Ramos (cell line): ENCODE data around the gene SELPLG.
"Not testable (repeated sequence)": the region's sequence is repeated elsewhere in the genome, so short reads cannot be mapped to it uniquely, and the experiment has no call there.

Source experiments
- in situ Hi-C: fragments of 300-500 bp; cut with MboI; formaldehyde crosslinking; loops from one replicate; pipeline ENCODE4 v1.14.3; 2022; ENCODE audit warnings: low sequenced_read_pairs; ENCODE audit not compliant: unreplicated experiment

SELPLG gene

DNA sequence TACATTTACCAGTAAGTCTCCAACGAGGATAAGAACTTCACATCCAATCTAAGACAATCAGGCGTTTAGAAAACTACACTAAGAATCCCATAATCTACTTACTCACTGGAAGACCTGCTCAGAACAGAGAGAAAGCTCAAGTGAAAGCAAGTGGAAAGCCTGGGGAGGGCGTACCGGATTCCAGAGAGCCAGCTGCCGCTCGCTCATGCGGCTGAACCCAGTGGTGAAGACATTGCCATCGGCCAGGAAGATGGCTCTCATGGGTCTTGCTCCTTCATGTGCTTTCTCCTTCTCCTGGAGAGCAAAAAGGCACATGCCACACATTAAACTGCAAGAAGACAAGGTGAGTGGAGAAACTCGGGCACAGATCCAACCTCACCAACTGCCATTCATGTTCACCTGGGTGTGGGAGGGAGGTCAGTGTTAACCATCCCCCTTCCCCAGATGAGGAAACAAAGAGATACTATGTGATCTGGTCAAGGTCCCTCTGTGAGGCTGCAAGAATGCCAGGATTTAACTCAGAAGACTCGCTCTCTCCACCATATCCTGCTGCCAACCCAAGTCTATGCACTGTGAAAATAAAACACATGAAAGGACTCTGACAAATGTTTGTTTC lies 23.5 kb upstream of the SELPLG start:
- in situ Hi-C loops = no loop called here

DNA sequence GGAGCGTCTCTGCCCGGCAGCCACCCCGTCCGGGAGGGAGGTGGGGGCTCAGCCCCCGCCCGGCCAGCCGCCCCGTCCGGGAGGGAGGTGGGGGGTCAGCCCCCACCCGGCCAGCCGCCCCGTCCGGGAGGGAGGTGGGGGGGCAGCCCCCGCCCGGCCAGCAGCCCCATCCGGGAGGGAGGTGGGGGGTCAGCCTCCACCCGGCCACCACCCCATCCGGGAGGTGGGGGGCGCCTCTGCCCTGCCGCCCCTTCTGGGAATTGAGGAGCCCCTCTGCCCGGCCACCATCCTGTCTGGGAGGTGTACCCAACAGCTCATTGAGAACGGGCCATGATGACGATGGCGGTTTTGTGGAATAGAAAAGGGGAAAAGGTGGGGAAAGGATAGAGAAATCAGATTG lies 22.6 kb upstream of the SELPLG start:
- in situ Hi-C loops = not testable (repeated sequence)

DNA sequence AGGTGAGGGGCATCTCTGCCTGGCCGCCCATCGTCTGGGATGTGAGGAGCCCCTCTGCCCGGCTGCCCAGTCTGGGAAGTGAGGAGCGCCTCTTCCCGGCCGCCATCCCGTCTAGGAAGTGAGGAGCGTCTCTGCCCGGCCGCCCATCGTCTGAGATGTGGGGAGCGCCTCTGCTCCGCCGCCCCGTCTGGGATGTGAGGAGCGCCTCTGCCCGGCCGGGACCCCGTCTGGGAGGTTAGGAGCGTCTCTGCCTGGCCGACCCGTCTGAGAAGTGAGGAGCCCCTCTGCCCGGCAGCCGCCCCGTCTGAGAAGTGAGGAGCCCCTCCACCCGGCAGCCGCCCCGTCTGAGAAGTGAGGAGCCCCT lies 22.1 kb upstream of the SELPLG start:
- in situ Hi-C loops = not testable (repeated sequence)

DNA sequence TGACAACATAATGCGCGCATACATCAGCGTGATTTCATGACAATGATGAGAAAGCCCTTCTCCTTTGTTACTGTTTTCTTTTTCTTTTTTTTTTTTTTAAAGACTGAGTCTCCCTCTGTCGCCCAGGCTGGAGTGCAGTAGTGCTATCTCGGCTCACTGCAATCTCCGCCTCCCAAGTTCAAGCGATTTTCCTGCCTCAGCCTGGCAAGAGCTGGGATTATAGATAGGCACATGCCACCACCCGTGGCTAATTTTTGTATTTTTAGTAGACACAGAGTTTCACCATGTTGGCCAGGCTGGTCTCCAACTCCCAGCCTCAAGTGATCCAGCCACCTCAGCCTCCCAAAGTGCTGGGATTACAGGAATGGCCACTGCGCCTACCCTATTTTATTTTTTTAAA lies 20.9 kb upstream of the SELPLG start:
- in situ Hi-C loops = not testable (repeated sequence)

DNA sequence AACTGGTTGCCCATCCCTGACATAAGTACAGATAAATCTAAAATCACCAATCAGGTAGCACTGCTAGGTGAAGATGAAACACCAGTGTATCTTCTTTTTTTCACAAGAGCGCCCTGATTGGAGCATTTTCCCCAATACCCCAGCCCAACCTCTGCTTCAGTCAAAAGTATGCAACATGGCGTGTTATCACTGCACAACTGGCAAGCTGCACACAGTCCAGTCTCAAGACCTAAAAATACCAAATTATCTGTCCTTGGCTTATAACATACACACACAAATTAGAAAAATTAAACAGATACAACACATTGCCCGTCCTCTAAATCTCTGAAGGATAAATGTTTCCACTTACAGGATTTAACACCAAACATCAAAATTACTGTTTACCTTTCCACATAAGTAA lies 20.2 kb upstream of the SELPLG start:
- in situ Hi-C loops = no loop called here

DNA sequence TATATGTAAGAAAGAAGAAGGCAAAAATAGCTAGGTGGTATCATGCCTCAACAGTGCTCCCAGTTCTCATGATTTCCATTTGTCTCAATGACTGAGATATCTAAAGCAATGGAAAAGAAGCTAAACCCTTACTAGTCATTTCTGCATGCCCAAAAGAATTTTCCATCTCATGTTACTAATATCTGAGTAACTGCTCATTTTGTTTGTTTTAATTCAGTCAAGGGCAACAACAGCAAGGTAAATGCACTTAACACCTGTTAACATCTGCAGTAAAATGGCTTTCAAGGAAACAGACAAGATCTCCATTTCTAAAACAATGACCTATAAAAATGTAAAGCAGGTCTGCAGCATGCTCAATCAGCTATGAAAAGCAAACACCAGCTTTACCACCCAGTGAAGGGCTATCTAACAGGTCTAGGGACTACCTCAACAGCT lies 19.4 kb upstream of the SELPLG start:
- in situ Hi-C loops = no loop called here

DNA sequence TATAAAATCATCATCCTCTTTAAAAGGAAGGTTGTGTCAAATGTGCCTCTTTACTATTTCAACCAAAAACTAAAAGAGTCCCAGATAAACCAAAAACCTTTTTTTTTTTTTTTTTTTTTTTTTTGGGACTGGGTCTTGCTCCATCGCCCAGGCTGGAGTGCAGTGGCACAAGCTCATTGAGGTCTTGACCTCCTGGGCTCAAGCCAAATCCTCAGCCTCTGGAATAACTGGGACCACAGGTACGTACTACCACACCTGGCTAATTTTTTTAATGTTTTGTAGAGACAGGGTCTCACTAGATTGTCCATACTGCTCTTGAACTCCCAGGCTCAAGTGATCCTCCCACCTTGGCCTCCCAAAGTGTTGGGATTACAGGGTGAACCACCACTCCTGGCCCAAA lies 16.4 kb upstream of the SELPLG start:
- in situ Hi-C loops = no loop called here

DNA sequence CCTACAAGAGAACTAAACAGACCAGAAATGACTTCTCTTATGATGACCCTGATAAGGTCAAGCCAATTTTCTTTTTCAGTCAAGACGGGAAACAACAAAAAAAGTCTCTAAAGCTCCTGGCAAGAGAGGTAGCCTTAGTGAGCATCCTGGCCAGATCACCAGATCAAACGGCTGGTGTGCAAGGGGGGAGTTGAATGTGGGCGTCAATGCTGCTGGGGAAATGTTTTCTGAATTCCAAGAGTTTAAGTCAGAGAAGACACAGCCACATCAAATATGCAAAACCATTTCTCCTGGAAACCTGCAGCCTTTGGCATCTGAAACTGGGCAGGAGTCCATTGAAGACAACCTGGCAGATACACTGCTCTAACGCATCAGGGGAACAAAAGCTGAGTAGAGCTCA lies 16.0 kb upstream of the SELPLG start:
- in situ Hi-C loops = loop anchor here (25.0 kb wide), 1 partner anchor 1687 kb away; the partner anchor contains the start of gene TMEM263

DNA sequence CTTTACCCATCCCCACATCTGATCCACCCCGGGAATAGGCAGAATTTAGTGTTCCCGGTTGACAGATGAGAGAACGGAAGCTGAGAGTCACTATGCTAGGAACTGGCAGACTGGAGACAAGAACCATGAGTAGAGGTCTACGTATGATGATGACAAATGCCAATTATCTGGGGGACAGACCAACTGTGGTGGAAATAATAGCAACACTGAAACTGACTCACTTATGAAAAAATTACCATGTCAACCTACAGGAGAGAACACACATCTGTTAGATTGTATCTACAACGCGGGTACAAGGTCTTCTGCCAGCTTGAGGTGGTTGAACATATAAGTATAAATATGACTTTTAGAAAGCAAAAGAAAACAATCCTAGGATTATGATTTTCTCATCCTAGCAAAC lies 15.4 kb upstream of the SELPLG start:
- in situ Hi-C loops = loop anchor here (25.0 kb wide), 1 partner anchor 1687 kb away; the partner anchor contains the start of gene TMEM263

DNA sequence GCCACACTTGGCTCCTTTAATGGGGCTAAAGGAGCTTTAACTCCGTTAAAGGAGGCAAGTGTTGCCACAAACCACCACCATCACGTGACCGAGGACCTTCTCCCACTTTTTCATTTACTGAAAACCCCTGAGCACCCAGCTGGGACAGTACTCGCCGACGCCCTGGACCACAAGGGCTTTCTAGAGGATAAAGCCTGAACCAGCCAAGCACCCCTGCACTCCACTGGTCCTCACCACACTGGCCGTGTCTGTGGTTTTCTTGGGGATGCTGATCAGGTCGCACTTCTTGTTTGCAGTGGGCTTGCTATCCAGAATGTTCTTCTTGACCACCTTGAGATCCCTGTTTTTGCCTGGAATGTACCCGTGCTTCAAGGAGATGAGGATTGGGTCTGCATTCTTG lies 14.7 kb upstream of the SELPLG start:
- in situ Hi-C loops = loop anchor here (25.0 kb wide), 1 partner anchor 1686 kb away; the partner anchor contains the start of gene TMEM263

DNA sequence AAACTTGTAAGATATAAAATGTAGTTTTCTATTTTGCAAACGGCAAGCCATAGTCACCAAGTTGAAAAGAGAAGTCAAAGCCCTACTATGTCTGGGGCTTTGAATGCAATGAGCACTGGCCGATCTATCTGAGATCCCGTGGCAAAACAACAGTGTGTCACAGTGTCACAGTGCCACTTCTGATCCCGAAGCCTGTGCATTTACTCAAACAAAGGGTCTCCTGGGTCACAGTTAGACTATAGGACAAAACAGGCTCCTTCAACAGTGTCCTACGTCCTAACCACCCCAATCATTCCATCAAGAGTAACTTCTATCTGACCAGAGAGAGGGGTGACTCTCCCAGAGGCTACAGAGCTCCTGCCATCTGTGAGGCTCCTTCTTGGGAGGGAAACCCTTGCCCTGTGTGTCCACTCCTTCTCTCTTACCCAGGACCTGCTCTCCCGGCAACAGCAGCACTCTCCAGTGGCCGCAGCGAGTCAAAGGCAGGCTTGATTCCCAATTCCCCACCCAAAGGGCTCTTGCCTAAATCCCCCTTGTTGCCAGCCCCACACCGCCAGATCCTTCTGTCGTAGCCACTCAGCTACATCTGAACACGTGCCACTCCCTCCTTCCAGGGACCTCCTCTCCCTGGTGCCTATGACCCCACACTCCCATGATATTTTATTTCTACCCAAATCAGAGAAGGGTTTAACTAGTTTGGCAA lies 14.0 kb upstream of the SELPLG start:
- in situ Hi-C loops = loop anchor here (25.0 kb wide), 1 partner anchor 1685 kb away; the partner anchor contains the start of gene TMEM263

DNA sequence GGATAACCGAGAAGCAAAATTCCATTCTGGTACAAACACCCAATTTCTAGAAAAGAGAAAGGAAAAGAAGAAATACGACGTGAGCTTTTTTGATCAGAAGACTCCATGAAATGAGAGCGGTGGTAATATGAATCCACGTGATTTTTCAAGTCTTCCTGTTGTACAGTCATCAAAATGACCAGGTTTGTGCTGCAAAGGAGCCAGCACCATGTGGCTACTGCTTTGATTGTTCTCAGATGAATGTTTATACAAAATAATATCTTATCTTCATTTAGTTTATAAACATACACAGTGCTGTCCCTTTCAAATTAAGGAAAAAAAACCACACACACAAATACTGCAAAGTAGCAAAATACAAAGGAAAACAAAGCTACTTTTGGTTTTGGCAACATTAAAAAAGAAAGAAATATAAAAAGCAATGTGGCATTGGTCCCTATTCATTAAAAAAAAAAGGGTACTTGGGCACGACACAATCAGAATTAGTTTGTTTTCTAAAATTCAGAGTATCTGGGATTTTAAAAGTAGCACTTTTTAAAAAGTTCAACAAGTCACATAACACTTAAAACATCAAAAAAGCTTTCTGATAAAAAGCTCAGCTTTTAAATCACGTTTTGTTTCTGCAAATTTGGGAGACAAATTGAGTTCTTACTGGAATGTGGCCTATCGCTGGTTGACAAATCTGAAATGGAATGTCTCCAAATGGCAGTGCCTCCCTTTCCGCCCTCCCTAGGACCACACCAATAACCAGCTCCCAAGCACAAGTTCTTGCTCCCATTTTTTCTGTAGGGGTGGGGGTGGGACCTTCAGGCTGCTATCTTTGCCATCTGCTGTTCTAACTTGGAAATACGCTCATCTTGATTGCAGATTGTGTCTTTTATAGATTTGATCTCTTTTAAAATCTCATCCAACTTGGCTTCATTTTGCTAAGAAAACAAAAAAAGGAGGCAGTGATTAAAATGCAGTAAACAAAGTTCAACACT lies 13.2 kb upstream of the SELPLG start:
- in situ Hi-C loops = loop anchor here (25.0 kb wide), 1 partner anchor 1685 kb away; the partner anchor contains the start of gene TMEM263

DNA sequence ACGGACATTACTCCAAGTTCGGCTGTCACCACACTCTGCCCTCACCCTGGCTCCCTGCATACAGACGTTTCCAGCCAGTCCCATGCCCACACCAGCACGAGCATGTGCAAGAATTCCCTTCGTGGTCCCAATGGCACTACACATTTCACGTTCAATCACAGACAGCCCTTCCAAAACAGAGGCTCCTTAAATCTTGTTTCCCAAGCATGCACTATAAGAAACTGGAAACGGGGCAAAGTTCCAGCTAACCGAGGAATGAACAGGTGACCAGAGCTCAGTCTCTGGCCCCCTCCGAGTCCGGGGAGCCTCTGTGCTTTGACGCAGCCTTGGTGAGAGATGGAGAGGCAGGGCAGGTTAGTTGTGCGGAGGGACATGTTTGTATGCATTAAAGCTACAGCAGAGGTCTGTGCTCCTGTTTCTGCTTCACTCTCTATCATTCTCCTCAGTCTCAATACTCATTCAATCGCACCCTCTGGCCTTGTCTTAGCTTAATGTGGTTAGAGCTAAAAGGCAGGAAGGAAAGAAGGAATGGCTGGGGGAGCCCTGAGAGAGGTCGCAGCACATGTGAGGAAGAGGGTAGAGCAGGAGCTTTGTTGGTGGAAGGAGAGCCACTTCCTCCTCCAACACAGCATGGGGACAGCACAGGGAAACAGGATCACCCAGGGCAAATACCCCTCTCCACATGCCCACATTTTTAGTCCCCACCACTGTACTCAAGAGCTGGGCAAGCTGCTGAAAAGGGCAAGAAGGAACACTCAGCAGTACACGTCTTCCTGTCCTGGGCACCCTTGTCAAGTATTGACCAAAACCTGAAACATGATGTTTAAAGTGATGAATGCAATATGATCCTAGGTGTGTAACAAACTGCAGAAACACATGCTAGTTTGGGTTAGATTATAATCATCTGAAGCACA lies 12.2 kb upstream of the SELPLG start:
- in situ Hi-C loops = loop anchor here (25.0 kb wide), 1 partner anchor 1684 kb away; the partner anchor contains the start of gene TMEM263

DNA sequence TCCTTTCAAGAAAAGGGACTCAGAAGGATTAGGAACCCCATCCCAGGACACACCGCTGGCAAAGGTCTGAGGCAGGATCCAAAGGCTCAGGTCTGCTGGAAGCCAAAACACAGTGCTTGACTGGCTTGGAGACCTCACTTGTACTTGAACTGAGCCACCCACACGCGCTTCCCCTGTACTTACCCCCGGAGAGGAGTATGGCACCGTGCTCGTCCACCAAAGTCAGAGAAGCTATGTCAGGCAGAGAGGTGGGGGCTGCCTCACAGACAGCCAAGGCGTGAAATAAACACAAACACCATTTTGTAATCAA lies 11.1 kb upstream of the SELPLG start:
- in situ Hi-C loops = loop anchor here (25.0 kb wide), 1 partner anchor 1682 kb away; the partner anchor contains the start of gene TMEM263

DNA sequence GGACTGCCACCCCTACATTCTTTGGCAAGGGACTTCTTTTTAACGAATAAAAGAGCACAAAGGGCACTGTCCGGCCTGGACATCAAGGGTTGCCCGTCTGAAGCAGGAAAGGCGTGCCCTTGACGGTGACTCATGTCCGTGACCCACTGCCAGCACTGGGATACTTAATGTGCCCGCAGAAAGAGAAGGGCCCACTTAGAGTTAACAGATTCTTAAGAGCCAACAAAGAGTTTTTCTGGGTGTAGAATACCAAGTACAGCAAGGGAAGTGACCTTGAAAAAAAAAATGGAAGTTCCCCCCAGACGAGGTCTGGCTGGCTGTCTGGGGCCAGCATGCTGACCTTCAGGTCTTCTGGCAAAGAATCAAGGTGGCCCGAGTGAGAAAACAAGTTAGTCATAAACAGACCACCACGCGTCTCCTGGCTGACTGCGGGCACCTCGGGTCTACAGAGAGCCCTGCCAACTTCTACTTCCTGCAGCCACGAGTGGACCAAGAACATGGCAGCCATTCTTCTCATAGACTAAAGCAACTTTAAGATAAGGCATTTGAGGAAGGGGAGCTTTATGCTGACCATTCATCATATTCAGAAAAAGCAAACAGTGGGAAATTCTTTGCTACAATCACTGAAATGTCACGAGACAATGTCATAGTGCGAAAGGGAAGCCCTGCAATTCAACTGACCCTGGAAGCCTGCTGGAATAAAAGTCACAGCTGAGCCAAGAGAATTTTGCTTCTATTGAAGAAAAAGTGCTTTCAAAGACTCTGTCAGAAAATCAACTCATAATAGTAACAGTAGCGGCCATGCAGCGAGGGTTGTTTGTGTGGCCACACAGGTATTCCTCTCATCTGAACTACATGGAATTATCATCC lies 10.5 kb upstream of the SELPLG start:
- in situ Hi-C loops = loop anchor here (25.0 kb wide), 1 partner anchor 1682 kb away; the partner anchor contains the start of gene TMEM263

DNA sequence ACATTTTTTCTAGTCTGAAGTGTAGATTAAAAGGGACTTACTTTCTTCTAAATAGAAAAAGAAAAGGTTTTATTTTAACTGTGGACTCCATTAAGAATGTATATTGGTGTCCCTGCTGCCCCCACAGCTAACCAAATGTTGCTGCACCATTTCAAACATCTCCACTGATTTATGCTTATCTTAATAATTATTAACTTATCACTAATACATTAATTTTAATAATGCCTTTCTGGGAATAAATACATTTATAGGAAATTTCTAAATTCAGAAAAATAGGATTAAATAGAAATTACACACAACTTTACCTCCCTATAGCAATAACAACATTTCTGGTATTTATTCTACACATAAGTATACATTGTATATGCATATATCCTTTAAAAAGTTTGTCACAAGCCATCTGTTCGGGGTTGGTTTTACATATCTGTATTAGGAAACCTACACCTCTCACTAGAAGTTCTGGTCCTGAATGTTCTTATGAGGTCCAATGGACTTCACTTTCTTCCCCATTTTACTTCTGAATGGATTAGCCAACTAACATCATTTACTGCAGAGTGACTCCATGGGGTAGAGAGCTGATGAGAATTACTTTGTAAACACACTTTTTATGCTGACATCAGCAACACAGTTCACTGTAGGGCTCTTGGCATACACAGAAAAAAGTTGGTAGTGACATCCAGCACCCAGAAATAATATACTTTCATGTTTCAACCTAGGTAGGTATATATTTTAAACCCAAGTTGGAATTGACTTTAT lies 9.4 kb upstream of the SELPLG start:
- in situ Hi-C loops = loop anchor here (25.0 kb wide), 1 partner anchor 1681 kb away; the partner anchor contains the start of gene TMEM263

DNA sequence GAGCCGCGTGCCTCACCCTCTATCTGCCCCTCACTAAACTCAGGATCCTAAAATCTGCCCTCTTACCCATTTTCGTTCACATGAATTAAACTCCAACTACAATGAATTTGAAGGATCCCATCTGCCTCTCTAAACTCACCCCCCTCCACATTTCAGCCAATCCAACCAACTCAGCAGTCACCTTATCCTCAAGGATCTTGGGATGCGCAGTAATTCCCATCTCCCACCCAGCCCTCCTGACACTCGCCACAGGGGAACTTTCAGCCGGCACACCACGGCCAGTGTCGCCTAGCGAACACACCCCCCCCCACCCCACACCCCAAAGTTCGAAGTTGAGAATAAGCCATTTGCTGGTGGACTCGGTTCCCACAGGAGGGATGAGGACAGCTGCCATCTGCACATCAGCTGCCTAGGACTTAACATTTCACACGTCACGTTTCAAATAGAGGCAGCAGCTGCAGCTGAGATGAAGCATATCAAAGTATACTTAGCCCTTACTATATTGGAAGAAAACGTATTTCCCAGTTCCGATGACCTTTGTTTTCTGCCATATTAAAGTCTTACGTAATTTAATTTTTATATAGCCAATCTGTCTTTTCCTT lies 8.7 kb upstream of the SELPLG start:
- in situ Hi-C loops = loop anchor here (25.0 kb wide), 1 partner anchor 1680 kb away; the partner anchor contains the start of gene TMEM263
